HepG2 (cell line): ENCODE data around the gene NME1. TPM values are rescaled to one million over a fixed set of nuclear protein-coding genes. Genes with fewer than 3 reads are reported as not detected.

Experiments used
- ADNP ChIP-seq: sonication (generic); formaldehyde crosslinking; IDR thresholded peaks from 2 replicates; pipeline ENCODE4 v1.4.0; 2020; ENCODE audit warnings: missing genetic modification reagents
- CHCHD3 ChIP-seq: sonication (generic); formaldehyde crosslinking; IDR thresholded peaks from 2 replicates; pipeline ENCODE4 v1.8.0; 2022; ENCODE audit warnings: mild to moderate bottlenecking, missing genetic modification reagents, moderate library complexity
- HCFC1 ChIP-seq: fragments of 150-350 bp; IDR thresholded peaks from 2 replicates; pipeline ENCODE4 v1.6.1; 2014; ENCODE audit warnings: low read depth, low read length
- HES4 ChIP-seq: sonication (generic); formaldehyde crosslinking; IDR thresholded peaks from 2 replicates; pipeline ENCODE4 v1.9.0; 2021; ENCODE audit warnings: mild to moderate bottlenecking, missing genetic modification reagents, borderline replicate concordance
- HOMEZ ChIP-seq: IDR thresholded peaks from 2 replicates; pipeline ENCODE4 v1.6.1; 2016; ENCODE audit warnings: low read depth
- HOXA5 ChIP-seq: sonication (generic); formaldehyde crosslinking; IDR thresholded peaks from 2 replicates; pipeline ENCODE4 v1.4.0; 2020; ENCODE audit warnings: missing genetic modification reagents
- KLF6 ChIP-seq: IDR thresholded peaks from 2 replicates; pipeline ENCODE4 v1.8.0; 2016; ENCODE audit warnings: missing biosample characterization, missing genetic modification reagents
- MLX ChIP-seq: IDR thresholded peaks from 2 replicates; pipeline ENCODE4 v1.6.1; 2016
- MYC ChIP-seq: sonication (generic); formaldehyde crosslinking; IDR thresholded peaks from 2 replicates; pipeline ENCODE4 v1.9.0; 2021; ENCODE audit warnings: missing genetic modification reagents, borderline replicate concordance
- RERE ChIP-seq: IDR thresholded peaks from 2 replicates; pipeline ENCODE4 v1.6.1; 2016; ENCODE audit warnings: low read depth, missing genetic modification reagents, missing compliant biosample characterization
- SP4 ChIP-seq: sonication (generic); formaldehyde crosslinking; IDR thresholded peaks from 2 replicates; pipeline ENCODE4 v1.8.1; 2023; ENCODE audit warnings: mild to moderate bottlenecking, missing genetic modification reagents
- TBX3 ChIP-seq: fragments of 450-650 bp; IDR thresholded peaks from 2 replicates; pipeline ENCODE4 v1.6.1; 2017; ENCODE audit warnings: antibody characterized with exemption, mild to moderate bottlenecking, inconsistent platforms, borderline replicate concordance
- ZBTB14 ChIP-seq: sonication (generic); formaldehyde crosslinking; IDR thresholded peaks from 2 replicates; pipeline ENCODE4 v1.4.0; 2020; ENCODE audit warnings: missing genetic modification reagents
- ZFP1 ChIP-seq: IDR thresholded peaks from 2 replicates; pipeline ENCODE4 v1.6.1; 2016
- ZFP36 ChIP-seq: fragments of 150-350 bp; IDR thresholded peaks from 2 replicates; pipeline ENCODE4 v1.6.1; 2018; ENCODE audit warnings: borderline replicate concordance, low read length, low read depth; ENCODE audit not compliant: partially characterized antibody
- ZFY ChIP-seq: sonication (generic); formaldehyde crosslinking; IDR thresholded peaks from 2 replicates; pipeline ENCODE4 v1.4.0; 2020; ENCODE audit warnings: missing genetic modification reagents
- ZNF546 ChIP-seq: sonication (generic); formaldehyde crosslinking; conservative IDR thresholded peaks from 2 replicates; pipeline ENCODE4 v1.8.1; 2023; ENCODE audit warnings: mild to moderate bottlenecking, missing genetic modification reagents
- ZNF564 ChIP-seq: sonication (generic); formaldehyde crosslinking; IDR thresholded peaks from 2 replicates; pipeline ENCODE4 v1.8.1; 2023; ENCODE audit warnings: mild to moderate bottlenecking, missing genetic modification reagents
- ZNF567 ChIP-seq: sonication (generic); formaldehyde crosslinking; IDR thresholded peaks from 2 replicates; pipeline ENCODE4 v1.8.1; 2023; ENCODE audit warnings: mild to moderate bottlenecking, missing genetic modification reagents, borderline replicate concordance
- ZNF598 ChIP-seq: sonication (generic); formaldehyde crosslinking; IDR thresholded peaks from 2 replicates; pipeline ENCODE4 v1.5.1; 2020; ENCODE audit warnings: mild to moderate bottlenecking, missing genetic modification reagents, borderline replicate concordance
- ZNF678 ChIP-seq: sonication (generic); formaldehyde crosslinking; IDR thresholded peaks from 2 replicates; pipeline ENCODE4 v1.4.0; 2020; ENCODE audit warnings: mild to moderate bottlenecking, missing genetic modification reagents
- polyA plus RNA-seq, 8 experiments: library from polyadenylated mRNA; depleted of rRNA in 3 of 8; stranded (reverse) in 7 of 8; unstranded in 1 of 8; fragments of >200 nt; fragmentation: Illumina TruSeq in 4 of 8; extraction: Trizol in 4 of 8; gene quantifications; 2 replicates each; pipeline versions ENCODE4 v1.2.1 to v1.2.3, GENCODE V29; 2011 to 2016; ENCODE audit warnings: low read depth in 4 of 8, missing spikeins in 1 of 8, mixed read lengths in 1 of 8; ENCODE audit not compliant: insufficient read depth in 1 of 8
- total RNA-seq, 5 experiments: library from RNA; depleted of rRNA; stranded (reverse); fragments of >200 nt; fragmentation: Illumina TruSeq; extraction: Trizol; gene quantifications; 2 replicates each; pipeline ENCODE4 v1.2.3, GENCODE V29; 2016; ENCODE audit warnings: low read depth in 1 of 5

NME1 gene
- total and polyA plus RNA-seq, 2 of the 13 experiments (the other 11 are each of a cell fraction or from before 2014, with no cell fraction given) = 295 to 516 TPM

- TF ChIP-seq ZNF564 (CRISPR knock-in tag) (0 out of 2 replicates have a peak, but pooled peaks have one; percentile 12), ZFP1 (CRISPR knock-in tag) (no peak), HOXA5 (CRISPR knock-in tag) (no peak), KLF6 (CRISPR knock-in tag) (peak; percentile 80; the same call in 1 of the 2 replicates), TBX3 (peak; percentile 80; the same call in 1 of the 2 replicates), ZNF546 (CRISPR knock-in tag) (no peak; the same call in 1 of the 2 replicates), ZNF678 (CRISPR knock-in tag) (no peak), ZFP36 (no peak), MLX (CRISPR knock-in tag) (peak; percentile 59; the same call in 1 of the 2 replicates), HES4 (CRISPR knock-in tag) (no peak), ZNF598 (CRISPR knock-in tag) (0 out of 2 replicates have a peak, but pooled peaks have one; percentile 30), MYC (CRISPR knock-in tag) (peak; percentile 79; the same call in 1 of the 2 replicates), SP4 (CRISPR knock-in tag) (peak; percentile 19; the same call in 1 of the 2 replicates), ZFY (CRISPR knock-in tag) (peak; percentile 34; the same call in 1 of the 2 replicates), ADNP (CRISPR knock-in tag) (no peak), ZNF567 (CRISPR knock-in tag) (no peak), CHCHD3 (CRISPR knock-in tag) (no peak), ZBTB14 (no peak), RERE (CRISPR knock-in tag) (peak; percentile 49; the same call in 1 of the 2 replicates), HOMEZ (CRISPR knock-in tag) (peak; percentile 25; the same call in 1 of the 2 replicates), HCFC1 (no peak)
These were observed 31.5 kb upstream of the NME1 start (continued) for GRCh38 chr17:51121620-51122472.
